ENCODE results near the gene SYNGR3.

Gene SYNGR3

GRCh38 chr16:2023092-2024031, 33.6 kb downstream of the SYNGR3 start:
- in situ Hi-C loops (cut with HindIII; ENCODE audit: low sequenced_read_pairs): no loop called here
- peak overlapping the region; percentile 27 for H3K4me3 ChIP-seq (ENCODE audit: low read depth, low read length)
- TF ChIP-seq CTCF (IDR thresholded peaks at IDR 0.05; ENCODE audit: low read depth, low read length, missing control alignments): peak; percentile 88
- DNase-seq (ENCODE audit: low read depth): peak; percentile 58

GRCh38 chr16:2024032-2024420, 34.3 kb downstream of the SYNGR3 start:
- H3K4me3 ChIP-seq (ENCODE audit: low read depth, low read length): no peak overlapping the region
- no peak for TF ChIP-seq CTCF (IDR thresholded peaks at IDR 0.05; ENCODE audit: low read depth, low read length, missing control alignments)
- DNase-seq (ENCODE audit: low read depth): no peak
- in situ Hi-C loops (cut with HindIII; ENCODE audit: low sequenced_read_pairs): no loop called here

- in situ Hi-C loops (cut with HindIII; ENCODE audit: low sequenced_read_pairs): no loop called here
- no peak overlapping the region for H3K4me3 ChIP-seq (ENCODE audit: low read depth, low read length)
- no peak for TF ChIP-seq CTCF (IDR thresholded peaks at IDR 0.05; ENCODE audit: low read depth, low read length, missing control alignments)
- no peak for DNase-seq (ENCODE audit: low read depth)
These were observed 35.5 kb downstream of the SYNGR3 start for GRCh38 chr16:2025251-2025650.

- H3K4me3 ChIP-seq (ENCODE audit: low read depth, low read length): peak overlapping the region; percentile 28
These were observed 36.2 kb downstream of the SYNGR3 start for GRCh38 chr16:2025878-2026460.

GRCh38 chr16:2026461-2027023, 36.8 kb downstream of the SYNGR3 start, which contains the start of gene NHERF2:
Gene NHERF2 (plus strand): TSS chr16:2026902. CDS start chr16:2027006, 104 bp downstream.
- no peak for TF ChIP-seq CTCF (IDR thresholded peaks at IDR 0.05; ENCODE audit: low read depth, low read length, missing control alignments)
- peak within 1 kb of the TSS; percentile 50 for H3K4me3 ChIP-seq (ENCODE audit: low read depth, low read length)
- in situ Hi-C loops (cut with HindIII; ENCODE audit: low sequenced_read_pairs): no loop called here
- no peak for DNase-seq (ENCODE audit: low read depth)

More at GRCh38 chr16:2025878-2026460, 36.2 kb downstream of the SYNGR3 start:
- no peak for TF ChIP-seq CTCF (IDR thresholded peaks at IDR 0.05; ENCODE audit: low read depth, low read length, missing control alignments)
- DNase-seq (ENCODE audit: low read depth): no peak
- in situ Hi-C loops (cut with HindIII; ENCODE audit: low sequenced_read_pairs): no loop called here
